ENCODE results near the gene NR3C2.

Gene NR3C2

GRCh38 chr4:148071009-148071408 lies 371.2 kb downstream of the NR3C2 start:
- Histone ChIP-seq H3K27me3 (replicated peaks; ENCODE audit: control insufficient read depth, insufficient read depth, low read length, poor library complexity, severe bottlenecking) (no peaks in the 10 kb centered on the region), H3K9me3 (ENCODE audit: control insufficient read depth, low read length) (peaks cover 27% of the 10 kb centered on the region), H3K27ac (ENCODE audit: insufficient read depth, low read length, poor library complexity, severe bottlenecking) (no peak overlapping the region), H3K4me3 (ENCODE audit: insufficient read depth, low read depth, low read length, poor library complexity, severe bottlenecking) (no peak overlapping the region), H3K36me3 (ENCODE audit: control insufficient read depth, insufficient read depth, low read length) (peaks cover 14% of the 10 kb centered on the region), H3K4me1 (ENCODE audit: control insufficient read depth, insufficient read depth, low read length, poor library complexity, severe bottlenecking) (no peaks in the 10 kb centered on the region)
- no peak for DNase-seq

GRCh38 chr4:148069895-148070178 lies 372.4 kb downstream of the NR3C2 start:
- no peak for DNase-seq
- no peak overlapping the region for H3K4me3 ChIP-seq (ENCODE audit: insufficient read depth, low read depth, low read length, poor library complexity, severe bottlenecking)
- no peaks in the 10 kb centered on the region for H3K27me3 ChIP-seq (replicated peaks; ENCODE audit: control insufficient read depth, insufficient read depth, low read length, poor library complexity, severe bottlenecking)

GRCh38 chr4:148069086-148069894 lies 372.9 kb downstream of the NR3C2 start:
- no peaks in the 10 kb centered on the region for H3K4me1 ChIP-seq (ENCODE audit: control insufficient read depth, insufficient read depth, low read length, poor library complexity, severe bottlenecking)
- H3K9me3 ChIP-seq (ENCODE audit: control insufficient read depth, low read length): peaks cover 13% of the 10 kb centered on the region
- no peak overlapping the region for H3K4me3 ChIP-seq (ENCODE audit: insufficient read depth, low read depth, low read length, poor library complexity, severe bottlenecking)
- no peak for DNase-seq
- peaks cover 14% of the 10 kb centered on the region for H3K36me3 ChIP-seq (ENCODE audit: control insufficient read depth, insufficient read depth, low read length)
- H3K27ac ChIP-seq (ENCODE audit: insufficient read depth, low read length, poor library complexity, severe bottlenecking): no peak overlapping the region
- H3K27me3 ChIP-seq (replicated peaks; ENCODE audit: control insufficient read depth, insufficient read depth, low read length, poor library complexity, severe bottlenecking): no peaks in the 10 kb centered on the region

More at GRCh38 chr4:148069895-148070178, 372.4 kb downstream of the NR3C2 start:
- Histone ChIP-seq H3K4me1 (ENCODE audit: control insufficient read depth, insufficient read depth, low read length, poor library complexity, severe bottlenecking) (no peaks in the 10 kb centered on the region), H3K36me3 (ENCODE audit: control insufficient read depth, insufficient read depth, low read length) (peaks cover 14% of the 10 kb centered on the region), H3K27ac (ENCODE audit: insufficient read depth, low read length, poor library complexity, severe bottlenecking) (no peak overlapping the region), H3K9me3 (ENCODE audit: control insufficient read depth, low read length) (peaks cover 18% of the 10 kb centered on the region)

- Histone ChIP-seq H3K27ac (ENCODE audit: insufficient read depth, low read length, poor library complexity, severe bottlenecking) (no peak overlapping the region), H3K9me3 (ENCODE audit: control insufficient read depth, low read length) (peaks cover 5% of the 10 kb centered on the region), H3K36me3 (ENCODE audit: control insufficient read depth, insufficient read depth, low read length) (peaks cover 7% of the 10 kb centered on the region), H3K4me1 (ENCODE audit: control insufficient read depth, insufficient read depth, low read length, poor library complexity, severe bottlenecking) (no peaks in the 10 kb centered on the region), H3K4me3 (ENCODE audit: insufficient read depth, low read depth, low read length, poor library complexity, severe bottlenecking) (no peak overlapping the region), H3K27me3 (replicated peaks; ENCODE audit: control insufficient read depth, insufficient read depth, low read length, poor library complexity, severe bottlenecking) (no peaks in the 10 kb centered on the region)
- no peak for DNase-seq
Measured at GRCh38 chr4:148068065-148068911, 373.9 kb downstream of the NR3C2 start.

GRCh38 chr4:148067301-148067916 lies 374.8 kb downstream of the NR3C2 start:
- H3K27ac ChIP-seq (ENCODE audit: insufficient read depth, low read length, poor library complexity, severe bottlenecking): no peak overlapping the region
- no peaks in the 10 kb centered on the region for H3K27me3 ChIP-seq (replicated peaks; ENCODE audit: control insufficient read depth, insufficient read depth, low read length, poor library complexity, severe bottlenecking)
- H3K9me3 ChIP-seq (ENCODE audit: control insufficient read depth, low read length): no peaks in the 10 kb centered on the region
- H3K4me3 ChIP-seq (ENCODE audit: insufficient read depth, low read depth, low read length, poor library complexity, severe bottlenecking): no peak overlapping the region
- no peaks in the 10 kb centered on the region for H3K36me3 ChIP-seq (ENCODE audit: control insufficient read depth, insufficient read depth, low read length)
- H3K4me1 ChIP-seq (ENCODE audit: control insufficient read depth, insufficient read depth, low read length, poor library complexity, severe bottlenecking): no peaks in the 10 kb centered on the region
- DNase-seq: no peak

GRCh38 chr4:148065075-148065474 lies 377.1 kb downstream of the NR3C2 start:
- peaks cover 5% of the 10 kb centered on the region for H3K4me1 ChIP-seq (ENCODE audit: control insufficient read depth, insufficient read depth, low read length, poor library complexity, severe bottlenecking)
- H3K27me3 ChIP-seq (replicated peaks; ENCODE audit: control insufficient read depth, insufficient read depth, low read length, poor library complexity, severe bottlenecking): no peaks in the 10 kb centered on the region
- H3K27ac ChIP-seq (ENCODE audit: insufficient read depth, low read length, poor library complexity, severe bottlenecking): no peak overlapping the region
- H3K4me3 ChIP-seq (ENCODE audit: insufficient read depth, low read depth, low read length, poor library complexity, severe bottlenecking): no peak overlapping the region
- no peaks in the 10 kb centered on the region for H3K9me3 ChIP-seq (ENCODE audit: control insufficient read depth, low read length)
- H3K36me3 ChIP-seq (ENCODE audit: control insufficient read depth, insufficient read depth, low read length): no peaks in the 10 kb centered on the region
- no peak for DNase-seq

GRCh38 chr4:148064451-148064850 lies 377.8 kb downstream of the NR3C2 start:
- Histone ChIP-seq H3K9me3 (ENCODE audit: control insufficient read depth, low read length) (no peaks in the 10 kb centered on the region), H3K4me1 (ENCODE audit: control insufficient read depth, insufficient read depth, low read length, poor library complexity, severe bottlenecking) (peaks cover 6% of the 10 kb centered on the region), H3K27me3 (replicated peaks; ENCODE audit: control insufficient read depth, insufficient read depth, low read length, poor library complexity, severe bottlenecking) (no peaks in the 10 kb centered on the region), H3K27ac (ENCODE audit: insufficient read depth, low read length, poor library complexity, severe bottlenecking) (no peak overlapping the region), H3K36me3 (ENCODE audit: control insufficient read depth, insufficient read depth, low read length) (no peaks in the 10 kb centered on the region), H3K4me3 (ENCODE audit: insufficient read depth, low read depth, low read length, poor library complexity, severe bottlenecking) (no peak overlapping the region)
- no peak for DNase-seq

GRCh38 chr4:148062301-148062950 lies 379.8 kb downstream of the NR3C2 start:
- Histone ChIP-seq H3K4me1 (ENCODE audit: control insufficient read depth, insufficient read depth, low read length, poor library complexity, severe bottlenecking) (peaks cover 6% of the 10 kb centered on the region), H3K4me3 (ENCODE audit: insufficient read depth, low read depth, low read length, poor library complexity, severe bottlenecking) (no peak overlapping the region), H3K9me3 (ENCODE audit: control insufficient read depth, low read length) (no peaks in the 10 kb centered on the region), H3K36me3 (ENCODE audit: control insufficient read depth, insufficient read depth, low read length) (no peaks in the 10 kb centered on the region), H3K27me3 (replicated peaks; ENCODE audit: control insufficient read depth, insufficient read depth, low read length, poor library complexity, severe bottlenecking) (no peaks in the 10 kb centered on the region), H3K27ac (ENCODE audit: insufficient read depth, low read length, poor library complexity, severe bottlenecking) (no peak overlapping the region)
- no peak for DNase-seq

- Histone ChIP-seq H3K9me3 (ENCODE audit: control insufficient read depth, low read length) (no peaks in the 10 kb centered on the region), H3K36me3 (ENCODE audit: control insufficient read depth, insufficient read depth, low read length) (no peaks in the 10 kb centered on the region), H3K4me1 (ENCODE audit: control insufficient read depth, insufficient read depth, low read length, poor library complexity, severe bottlenecking) (peaks cover 8% of the 10 kb centered on the region), H3K27ac (ENCODE audit: insufficient read depth, low read length, poor library complexity, severe bottlenecking) (peak overlapping the region; percentile 73), H3K27me3 (replicated peaks; ENCODE audit: control insufficient read depth, insufficient read depth, low read length, poor library complexity, severe bottlenecking) (no peaks in the 10 kb centered on the region), H3K4me3 (ENCODE audit: insufficient read depth, low read depth, low read length, poor library complexity, severe bottlenecking) (no peak overlapping the region)
- DNase-seq: no peak
Measured at GRCh38 chr4:148061795-148062194, 380.4 kb downstream of the NR3C2 start.

All from effector memory CD4-positive, alpha-beta T cell (primary cell).